GM21825 (cell line): ENCODE measurements around the gene C11orf98.
A peak's percentile ranks its signal among the peaks of the same experiment; 100 is the strongest.
"Not testable (repeated sequence)": the region's sequence is repeated elsewhere in the genome, so short reads cannot be mapped to it uniquely, and the experiment has no call there.

Source experiments
- ATAC-seq: cut with Tn5 transposase; IDR thresholded peaks from one replicate; pipeline ENCODE4 v1.9.1; 2021; ENCODE audit warnings: mild to moderate bottlenecking, moderate library complexity; ENCODE audit not compliant: unreplicated experiment

The C11orf98 gene

DNA sequence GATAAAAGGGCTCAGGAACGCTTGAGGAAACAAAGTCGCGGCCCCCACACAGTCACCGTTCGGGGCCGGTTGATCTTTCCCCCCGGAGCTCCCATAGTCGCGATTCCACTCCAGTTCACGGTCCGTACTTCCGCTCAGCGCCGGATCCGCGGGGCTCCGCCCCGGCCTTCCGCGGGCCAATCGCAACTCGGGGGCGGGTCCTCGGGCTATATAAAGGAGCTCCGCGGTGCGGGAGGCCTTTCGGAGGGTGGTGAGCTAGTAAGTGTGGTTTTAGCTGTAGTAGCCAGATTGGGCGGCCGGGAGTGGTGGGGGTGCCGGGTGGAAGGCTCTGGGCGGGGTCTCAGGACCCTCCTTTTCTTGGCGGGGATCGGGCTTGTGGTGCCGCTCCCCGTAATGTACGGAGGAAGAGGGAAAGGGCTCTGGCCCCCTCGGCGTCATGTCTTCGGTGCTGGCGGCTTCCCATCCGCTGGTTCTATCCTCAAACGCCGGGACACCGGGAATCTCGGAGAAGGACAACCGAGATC lies at the start of gene C11orf98, which contains the start of gene CSKMT:
Gene C11orf98, minus strand, starts transcription at position 136 of the 524 bp plus-strand sequence. Its CDS starts 41 bp downstream, at position 95.
Gene CSKMT, plus strand, starts transcription at position 238 of the 524 bp plus-strand sequence. CDS start 568 bp downstream, outside the sequence.
- peak; percentile 78 for ATAC-seq

DNA sequence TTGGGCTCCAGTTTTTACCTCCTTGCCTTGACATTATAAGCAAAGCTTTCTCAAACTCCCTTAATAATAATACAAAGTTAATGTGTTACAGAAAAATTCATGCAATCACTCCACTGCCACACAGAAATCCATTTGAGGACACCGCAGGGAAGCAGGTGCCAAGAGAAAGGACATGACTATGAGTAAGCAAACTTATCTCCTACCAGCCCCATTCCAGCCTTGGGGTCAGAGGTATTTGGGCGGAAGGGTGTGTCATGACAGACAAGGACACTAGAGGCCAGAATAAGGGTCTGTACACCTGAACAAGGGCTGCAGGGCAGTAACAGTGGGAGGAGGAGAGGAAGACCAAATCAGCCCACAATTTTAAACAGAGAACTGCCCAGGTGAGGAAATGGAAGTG lies 48.3 kb upstream of the C11orf98 start:
- no peak for ATAC-seq

DNA sequence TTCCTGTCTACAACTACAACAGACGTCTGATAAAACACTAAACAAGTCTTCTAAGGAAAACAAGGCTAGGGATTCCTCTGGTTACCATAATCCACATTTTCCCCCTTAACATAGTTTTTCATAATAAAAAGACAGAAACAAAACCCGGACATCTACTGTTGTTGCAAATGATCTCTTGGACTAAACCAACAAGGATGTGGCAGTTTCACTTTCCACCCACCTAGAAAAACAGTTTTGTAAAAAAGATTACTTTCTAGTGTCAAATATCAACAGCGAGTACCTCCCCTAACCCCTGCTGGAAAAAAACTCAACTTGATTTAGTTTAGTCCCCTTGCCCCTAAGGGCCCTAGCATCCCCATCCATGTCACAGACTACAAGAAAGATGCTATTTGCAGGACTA lies 47.9 kb upstream of the C11orf98 start:
- ATAC-seq, result no peak

DNA sequence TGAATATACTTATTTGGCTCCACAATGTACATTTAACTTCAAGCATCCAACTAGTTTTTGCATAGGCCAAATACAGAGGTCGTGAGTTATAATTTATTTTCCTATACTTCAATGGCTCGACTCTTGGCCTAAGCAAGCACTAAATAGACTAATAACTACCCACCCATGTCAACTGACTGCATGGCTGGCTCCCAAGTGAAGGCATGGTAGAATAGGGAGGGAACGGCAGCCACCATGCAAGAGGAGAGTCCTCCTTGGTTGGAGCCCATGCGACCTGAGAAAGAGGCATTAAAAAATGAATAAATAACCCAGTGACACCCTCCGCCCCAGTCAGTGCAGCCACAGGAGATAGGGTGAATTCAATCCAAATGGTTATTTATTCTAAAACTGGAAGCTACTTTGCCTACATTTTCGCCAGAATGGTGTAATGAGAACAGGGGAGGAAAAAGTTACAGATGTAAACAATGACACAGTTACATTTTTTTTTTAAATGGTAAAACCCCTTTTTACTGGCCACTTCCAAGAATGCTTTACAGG lies 47.3 kb upstream of the C11orf98 start:
- ATAC-seq, result no peak

DNA sequence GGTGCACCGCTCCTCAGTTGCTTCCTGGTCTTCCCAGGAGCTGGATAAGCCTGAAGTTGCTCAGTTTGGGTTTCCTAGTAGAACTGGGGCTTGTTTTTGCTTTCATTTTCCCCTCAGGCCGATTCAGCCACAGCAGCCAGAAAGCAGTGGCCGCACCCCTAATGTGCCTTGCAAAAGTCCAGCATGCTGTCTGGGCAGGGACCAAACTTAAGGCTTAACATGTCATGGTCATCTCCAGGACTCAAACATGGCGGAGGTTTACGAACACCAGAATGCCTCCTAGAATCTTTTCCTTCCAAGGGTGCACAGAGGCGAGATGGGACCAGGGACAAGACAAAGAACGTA lies 45.0 kb upstream of the C11orf98 start:
- no peak for ATAC-seq

DNA sequence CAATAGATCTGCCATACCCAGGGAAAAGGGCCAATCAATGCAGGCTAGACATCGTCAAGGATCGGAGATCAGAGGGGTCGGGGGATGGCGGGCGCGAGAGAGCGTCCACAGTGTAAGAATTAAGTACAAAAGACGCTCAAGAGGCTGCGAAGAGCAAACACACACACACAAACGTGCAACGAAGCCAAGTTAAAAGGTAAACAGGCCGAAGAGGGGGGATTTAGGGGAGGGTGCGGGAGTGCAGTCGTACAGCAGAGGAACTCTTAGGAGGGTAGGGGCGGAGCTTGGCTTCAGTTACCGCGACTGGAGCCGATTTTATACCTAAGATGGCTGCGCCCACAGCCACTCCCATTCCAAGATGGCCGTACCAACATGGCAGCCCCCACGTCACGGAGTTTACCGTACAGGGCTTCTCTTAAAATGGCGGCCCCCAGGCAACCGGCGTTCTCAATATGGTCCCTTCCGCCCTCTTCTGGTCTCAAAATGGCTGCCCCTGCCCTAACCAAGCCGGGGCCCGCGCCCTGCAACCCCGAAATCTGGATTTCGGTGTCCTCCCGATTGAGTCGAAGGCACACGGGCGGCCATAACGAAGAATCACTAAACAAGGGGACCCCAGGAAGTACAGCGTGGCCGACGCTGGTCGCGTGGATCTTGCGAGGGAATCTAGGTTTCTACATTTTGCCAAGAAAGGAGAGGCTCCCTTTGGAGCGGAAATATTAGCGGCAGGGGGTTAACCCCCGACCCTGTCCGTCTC lies 44.4 kb upstream of the C11orf98 start:
- peak; percentile 63 for ATAC-seq

DNA sequence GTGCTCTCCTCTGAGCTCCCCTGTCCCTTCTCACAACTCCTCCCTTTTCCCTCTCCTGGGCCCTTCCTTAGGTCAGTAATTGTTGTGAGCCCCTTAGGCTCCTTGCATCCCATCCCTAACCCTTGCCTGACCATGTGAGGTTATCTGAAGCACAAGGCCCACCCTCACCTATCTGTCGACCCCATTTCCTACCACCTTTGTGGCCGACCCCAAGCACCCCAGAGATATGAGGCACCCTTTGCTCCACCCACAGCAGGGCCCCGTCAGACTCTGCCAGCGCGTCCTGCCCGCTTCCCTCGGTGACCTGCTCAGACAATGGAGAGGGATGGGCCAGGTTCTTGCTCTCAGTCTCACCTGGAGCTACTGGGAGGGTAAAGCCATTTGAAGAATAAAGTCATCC lies 43.8 kb upstream of the C11orf98 start:
- no peak for ATAC-seq

DNA sequence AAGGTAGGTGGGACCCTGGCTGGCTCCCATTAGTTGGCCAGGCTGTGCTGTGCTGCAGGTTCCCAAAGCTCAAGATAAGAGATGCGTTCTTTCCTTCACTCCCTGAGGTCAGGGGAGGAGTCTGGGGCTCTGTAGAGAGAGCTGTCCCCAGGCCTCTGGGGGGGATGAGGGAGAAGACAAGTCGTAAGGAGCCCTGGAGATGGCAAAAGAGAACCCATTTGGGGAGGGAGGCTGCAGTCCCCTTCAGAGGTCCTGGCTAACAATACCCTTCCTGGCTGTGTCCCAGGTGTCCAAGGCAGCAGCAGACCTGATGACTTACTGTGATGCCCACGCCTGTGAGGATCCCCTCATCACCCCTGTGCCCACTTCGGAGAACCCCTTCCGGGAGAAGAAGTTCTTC lies 43.4 kb upstream of the C11orf98 start:
- no peak for ATAC-seq

DNA sequence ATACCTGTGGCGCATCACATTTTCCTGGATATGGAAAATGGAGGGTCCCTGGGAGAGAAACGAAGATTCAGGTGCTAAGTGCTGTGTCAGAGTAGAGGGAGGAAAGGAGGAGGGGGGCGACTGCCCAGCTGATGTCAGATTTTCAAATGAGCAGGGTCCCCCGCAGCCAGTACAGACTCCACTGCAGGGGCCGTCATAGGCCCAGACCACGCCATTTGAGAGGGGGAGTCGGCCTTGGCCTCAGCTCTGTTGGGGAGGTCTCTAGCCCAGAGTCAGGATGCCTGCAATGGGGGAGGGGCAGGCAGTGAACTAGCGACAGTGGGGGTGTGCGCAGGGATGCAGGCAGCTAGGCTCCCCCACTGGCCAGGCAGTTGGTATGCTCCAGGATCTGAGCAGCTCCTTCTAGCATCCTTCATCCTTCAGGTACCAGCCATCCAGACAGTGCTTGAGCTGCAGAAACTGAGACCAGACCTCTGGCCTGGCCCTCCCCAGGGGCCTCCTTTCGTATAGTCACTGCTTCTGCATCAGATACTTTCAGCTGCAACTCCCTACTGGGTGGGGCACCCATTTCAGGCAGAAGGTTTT lies 42.4 kb upstream of the C11orf98 start, which contains the start of the genes BSCL2 and GNG3:
Gene BSCL2, minus strand, starts transcription at position 148 of the 585 bp plus-strand sequence. CDS start 229 bp downstream, outside the sequence.
Gene GNG3, plus strand, starts transcription at position 400 of the 585 bp plus-strand sequence. CDS start 620 bp downstream, outside the sequence.
- no peak for ATAC-seq

DNA sequence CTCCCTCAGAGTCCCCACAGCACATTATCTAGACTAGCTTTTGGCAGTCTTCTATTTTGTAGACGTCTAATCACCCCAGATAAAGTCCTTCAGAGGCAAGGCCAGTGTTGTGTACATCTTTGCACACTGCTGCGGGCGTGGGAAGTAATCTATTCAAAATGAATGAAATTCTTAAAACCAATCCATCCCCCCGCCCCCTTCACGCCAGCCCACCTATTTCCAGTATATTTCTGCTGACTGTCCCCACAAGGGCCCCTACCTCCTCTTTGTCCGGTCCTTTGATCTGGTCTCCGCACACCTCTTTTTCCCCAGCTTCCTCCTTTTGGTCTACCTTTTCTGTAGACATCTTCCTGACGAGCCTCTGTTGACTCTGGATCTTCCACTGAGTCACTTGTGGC lies 41.8 kb upstream of the C11orf98 start:
- ATAC-seq, result no peak

DNA sequence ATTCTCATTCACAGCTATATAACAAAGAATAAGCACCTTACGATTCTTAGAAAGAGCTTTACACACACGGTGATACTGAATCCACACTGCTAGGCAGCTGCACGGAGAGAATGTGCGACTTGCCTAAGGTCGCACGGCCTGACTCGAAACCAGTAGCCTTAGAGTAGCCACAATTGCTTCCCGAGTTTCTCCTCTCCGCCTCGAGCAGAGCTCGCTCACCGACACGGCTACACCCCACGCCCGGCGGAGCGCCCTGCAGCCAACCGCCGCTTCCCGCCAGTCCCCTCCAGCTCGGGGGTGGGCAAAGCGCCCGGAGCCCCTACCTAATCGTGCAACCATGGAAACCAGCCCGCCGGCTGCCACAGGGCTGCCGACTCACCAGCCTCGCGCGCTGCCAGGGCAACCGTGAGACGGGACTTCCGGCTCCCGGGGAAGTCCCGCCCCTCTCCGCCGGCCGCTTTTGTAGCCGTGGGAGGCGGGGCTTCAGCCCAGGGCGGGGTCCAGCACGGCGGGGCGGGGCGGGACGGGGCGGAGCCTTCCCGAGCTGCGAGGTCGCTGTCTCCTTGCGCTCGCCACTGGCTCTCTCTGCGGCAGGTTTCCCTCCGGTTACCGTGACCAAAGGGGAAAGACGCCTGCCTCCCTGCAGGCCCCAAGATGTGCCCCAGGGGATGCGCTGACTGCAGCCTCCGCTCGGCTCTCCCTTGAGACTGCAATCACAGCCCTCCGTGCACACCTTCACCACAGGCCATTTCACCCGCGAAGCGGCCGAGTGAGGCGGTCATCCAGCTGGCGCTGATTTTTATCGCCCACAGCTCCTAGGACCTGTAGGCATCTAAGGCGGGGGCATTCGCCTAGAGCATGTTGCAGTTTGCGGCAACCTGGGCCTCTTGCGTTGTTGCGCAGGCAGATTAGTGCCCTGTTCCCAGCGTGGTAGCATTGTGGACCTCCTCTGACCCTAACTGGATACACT lies 41.2 kb upstream of the C11orf98 start:
- peak; percentile 65 for ATAC-seq

DNA sequence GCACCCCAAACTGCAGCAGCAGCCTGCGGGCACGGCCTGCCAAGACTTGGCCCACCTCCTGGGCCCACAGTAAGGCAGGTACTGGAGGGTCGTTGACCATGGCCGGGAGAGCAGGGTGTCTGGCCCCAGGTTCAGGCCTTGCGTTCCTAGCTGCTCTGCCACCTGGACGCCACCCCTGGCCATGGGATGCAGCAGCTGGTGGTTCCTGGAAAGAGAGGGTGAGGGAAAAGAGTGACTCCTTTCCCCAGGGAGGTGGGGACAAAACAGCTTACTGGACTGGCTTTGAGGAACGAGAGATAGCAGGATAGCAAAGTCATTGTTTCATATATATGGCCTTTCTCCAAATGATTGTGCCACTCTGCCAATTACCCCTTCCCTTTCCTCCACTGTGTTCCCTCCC lies 40.4 kb upstream of the C11orf98 start:
- ATAC-seq, result no peak

DNA sequence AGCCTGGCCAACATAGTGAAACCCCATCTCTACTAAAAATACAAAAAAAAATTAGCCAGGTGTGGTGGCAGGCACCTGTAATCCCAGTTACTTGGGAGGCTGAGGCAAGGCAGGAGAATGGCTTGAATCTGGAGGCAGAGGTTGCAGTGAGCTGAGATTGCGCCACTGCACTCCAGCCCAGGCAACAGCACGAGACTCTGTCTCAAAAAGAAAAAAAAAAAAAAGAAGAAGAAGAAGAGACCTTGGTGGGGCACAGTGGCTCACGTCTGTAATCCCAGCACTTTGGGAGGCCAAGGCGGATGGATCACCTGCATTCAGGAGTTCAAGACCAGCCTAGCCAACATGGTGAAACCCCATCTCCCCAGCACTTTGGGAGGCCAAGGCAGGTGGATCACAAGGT lies 38.9 kb upstream of the C11orf98 start:
- ATAC-seq, result not testable (repeated sequence)

DNA sequence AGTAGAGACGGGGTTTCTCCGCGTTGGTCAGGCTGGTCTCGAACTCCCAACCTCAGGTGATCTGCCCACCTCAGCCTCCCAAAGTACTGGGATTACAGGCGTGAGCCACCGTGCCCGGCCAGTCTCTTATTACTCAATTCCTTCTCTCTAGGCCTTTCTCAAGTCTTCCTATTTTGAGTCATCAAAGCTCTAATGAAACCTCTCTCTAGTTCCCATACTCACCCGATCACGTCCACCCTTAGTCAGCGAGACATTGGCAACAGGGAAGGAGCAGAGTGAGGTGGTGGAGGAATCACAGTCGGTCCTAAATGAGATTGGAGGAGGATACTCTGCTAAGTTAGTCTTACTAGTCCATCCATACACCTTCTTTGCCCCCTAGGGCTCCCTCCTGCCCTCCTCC lies 37.2 kb upstream of the C11orf98 start:
- no peak for ATAC-seq

DNA sequence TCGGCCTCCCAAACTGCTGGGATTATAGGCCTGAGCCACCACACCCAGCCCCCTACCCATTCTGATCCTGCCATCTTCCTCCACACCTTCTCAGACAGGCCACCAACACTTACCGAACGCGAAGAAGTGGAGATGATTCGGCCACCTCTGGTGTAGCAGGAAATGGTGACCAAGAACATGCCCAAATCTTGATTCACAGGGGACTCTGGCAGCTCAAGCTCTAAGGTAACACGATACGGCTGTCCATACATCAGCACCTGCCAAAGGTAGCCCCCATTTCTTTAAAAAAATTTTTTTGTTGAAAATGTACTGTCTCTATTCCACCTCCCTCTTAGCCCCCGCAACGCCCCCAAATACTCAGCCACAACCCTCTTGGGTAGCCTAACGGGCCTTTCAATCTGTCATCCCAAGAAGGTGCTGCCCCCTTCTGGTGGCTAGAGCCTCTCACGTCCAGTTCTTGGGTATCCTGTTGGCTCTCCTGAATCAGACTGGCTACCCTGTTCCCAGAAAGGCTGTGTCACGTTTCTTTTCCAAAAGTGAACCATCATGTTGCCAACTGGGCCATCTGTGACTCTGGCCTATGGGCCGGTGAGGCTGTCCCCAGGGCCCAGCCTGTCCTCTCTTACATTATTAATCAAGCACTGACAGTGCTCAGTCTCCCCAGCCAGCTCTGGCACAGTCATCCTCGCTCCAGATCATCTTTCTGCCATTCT lies 29.6 kb upstream of the C11orf98 start:
- ATAC-seq, result no peak

DNA sequence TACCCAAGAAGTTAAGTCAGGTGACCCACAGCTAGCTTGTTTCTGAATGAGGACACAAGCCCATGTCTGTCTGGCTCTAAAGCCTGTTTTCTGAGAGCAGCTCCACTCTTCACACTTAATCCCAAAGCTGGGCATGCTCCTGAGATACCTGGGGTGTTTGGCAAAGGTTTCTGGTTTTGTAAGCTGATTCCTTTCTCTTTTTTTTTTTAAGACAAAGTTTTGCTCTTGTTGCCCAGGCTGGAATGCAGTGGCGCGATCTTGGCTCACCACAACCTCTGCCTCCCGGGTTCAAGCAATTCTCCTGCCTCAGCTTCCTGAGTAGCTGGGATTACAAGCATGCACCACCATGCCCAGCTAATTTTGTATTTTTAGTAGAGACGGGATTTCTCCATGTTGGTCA lies 28.6 kb upstream of the C11orf98 start:
- not testable (repeated sequence) for ATAC-seq

DNA sequence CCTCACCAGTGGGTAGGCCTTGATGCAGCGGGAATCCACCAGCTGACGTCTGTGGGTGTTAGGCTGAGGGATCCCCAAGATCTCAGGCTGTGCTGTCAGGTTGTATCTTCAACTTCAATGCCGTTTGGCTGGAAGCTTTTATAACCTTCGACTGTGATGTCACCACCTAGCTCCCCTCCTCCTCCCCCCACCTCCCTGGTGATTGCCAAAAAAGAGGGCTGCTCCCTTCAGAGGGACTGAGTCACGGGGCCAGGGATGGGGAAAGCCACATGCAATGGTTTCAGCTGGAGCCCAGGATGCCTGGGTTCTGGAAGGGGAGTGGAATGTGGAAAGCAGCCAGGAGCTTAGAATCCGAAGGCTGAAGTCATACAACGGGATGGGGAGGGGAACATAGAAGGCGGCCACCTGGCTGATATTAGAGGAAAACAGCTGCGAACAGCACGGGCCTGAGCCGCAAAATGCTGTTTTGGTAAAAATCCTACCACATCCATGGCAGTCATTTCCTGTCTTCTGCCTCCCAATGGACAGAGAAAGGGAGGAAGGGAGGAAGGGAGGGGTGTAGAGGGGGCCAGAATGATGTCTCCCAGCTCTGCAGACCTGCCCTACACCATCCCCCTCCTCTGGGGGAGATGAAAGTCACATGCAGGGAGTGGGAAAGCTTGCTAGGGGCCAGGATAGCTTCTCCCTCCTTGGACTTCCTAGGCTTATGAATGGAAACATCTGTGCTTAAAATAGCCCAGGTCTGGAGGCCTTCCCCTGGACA lies 24.6 kb upstream of the C11orf98 start, which contains the start of gene LRRN4CL:
Gene LRRN4CL, minus strand, starts transcription at position 110 of the 763 bp plus-strand sequence. CDS start 1,022 bp downstream, outside the sequence.
- ATAC-seq, result no peak

DNA sequence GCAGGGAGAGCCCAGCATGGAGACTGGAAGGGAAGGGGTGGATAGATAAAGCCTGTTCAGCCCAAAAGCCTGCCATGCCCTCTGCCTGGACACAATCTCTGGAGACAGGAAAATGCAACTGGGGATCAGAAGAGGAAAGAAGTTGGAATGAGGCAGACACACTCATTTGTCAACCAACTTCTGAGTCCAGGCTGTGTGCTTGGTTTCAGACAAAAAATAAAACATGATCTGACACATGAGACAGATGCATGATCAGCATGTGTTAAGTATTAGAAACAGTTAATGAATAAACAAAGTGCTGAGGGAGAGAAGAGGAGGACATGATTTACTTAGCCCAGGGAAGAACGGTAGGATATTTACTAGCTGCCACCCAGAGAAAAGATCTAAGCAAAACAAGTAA lies 23.5 kb upstream of the C11orf98 start:
- ATAC-seq, result no peak
